Testis (tissue), 3 donors: Measurements from ENCODE around the gene WSB2. TPM values are rescaled to one million over a fixed set of nuclear protein-coding genes. Genes with fewer than 3 reads are reported as not detected.
"Not testable (repeated sequence)": the region's sequence is repeated elsewhere in the genome, so short reads cannot be mapped to it uniquely, and the experiment has no call there.

Experiments
- DNase-seq: peaks from one replicate; pipeline ENCODE4 v3.0.0-alpha.2; 2019
- H3K27ac ChIP-seq, 2 donors: fragments of 200-600 bp; sonication (generic); one replicate each; pipeline ENCODE4 v1.5.1; 2019
- H3K27me3 ChIP-seq: fragments of 200-600 bp; sonication (generic); one replicate; pipeline ENCODE4 v1.5.1; 2019
- H3K36me3 ChIP-seq: fragments of 200-600 bp; sonication (generic); one replicate; pipeline ENCODE4 v1.5.1; 2017; ENCODE audit warnings: low read depth; ENCODE audit errors: missing control alignments
- H3K4me1 ChIP-seq: fragments of 200-600 bp; sonication (generic); one replicate; pipeline ENCODE4 v1.5.1; 2019
- H3K4me3 ChIP-seq, 2 donors: fragments of 200-600 bp; sonication (generic); one replicate each; pipeline ENCODE4 v1.5.1; 2017 to 2019
- H3K9me3 ChIP-seq: fragments of 200-600 bp; sonication (generic); one replicate; pipeline ENCODE4 v1.5.1; 2017
- CTCF ChIP-seq, 3 experiments: fragments of 450-650 bp in 2 of 3; fragments of 200-600 bp in 1 of 3; sonication (generic) in 1 of 3; IDR thresholded peaks; one replicate each; pipeline ENCODE4 v1.5.1; 2016 to 2019; ENCODE audit warnings: antibody characterized with exemption in 3 of 3, mild to moderate bottlenecking in 2 of 3, moderate library complexity in 1 of 3
- POLR2A ChIP-seq: fragments of 450-650 bp; IDR thresholded peaks from one replicate; pipeline ENCODE4 v1.6.1; 2017; ENCODE audit warnings: antibody characterized with exemption, mild to moderate bottlenecking, moderate library complexity
- WGBS, 2 donors: methylation state at CpG; one replicate each; pipeline ENCODE4 v1.1.5; 2018; 5-methylcytosine and 5-hydroxymethylcytosine counted together
- intact Hi-C: fragments of 100-400 bp; cut with DNase I; formaldehyde crosslinking; loops from one replicate; pipeline ENCODE4 v1.15.1; 2023; ENCODE audit warnings: low total_unique reads
- polyA plus RNA-seq: library from polyadenylated mRNA; stranded (reverse); fragments of 350-450 nt; fragmentation: Illumina TruSeq; extraction: RNeasy Lipid Tissue Mini Kit (QIAGEN cat#74804); gene quantifications from one replicate; pipeline ENCODE4 v1.2.3, GENCODE V29; 2014; ENCODE audit warnings: low read depth, low replicate concordance; ENCODE audit not compliant: insufficient read depth
- total RNA-seq, 2 donors: library from RNA; depleted of rRNA; stranded (reverse); fragments of >200 nt; gene quantifications; one replicate each; pipeline ENCODE4 v1.2.3, GENCODE V29; 2016

The WSB2 gene
- total and polyA plus RNA-seq, 3 donors from 2014 or later, result 54.5 to 81.6 (median 59.4) TPM

GRCh38 chr12:118010903-118011302 is 50.1 kb downstream of the WSB2 start:
- DNase-seq, result no peak
- TF ChIP-seq POLR2A (no peak), CTCF (IDR thresholded peaks at IDR 0.05) (no peak)
- no peaks in the 10 kb centered on the region for H3K36me3 ChIP-seq
- no peaks in the 10 kb centered on the region for H3K9me3 ChIP-seq
- no peak overlapping the region for H3K27ac ChIP-seq
- 96 to 97% methylated on average over 3 of the region's 3 CpGs for WGBS, 2 donors
- no peak overlapping the region for H3K4me3 ChIP-seq
- H3K27me3 ChIP-seq, result no peaks in the 10 kb centered on the region
- intact Hi-C loops, result no loop called here
- H3K4me1 ChIP-seq, result no peaks in the 10 kb centered on the region

- WGBS, 2 donors, result 71 to 100% methylated on average over 2 of the region's 2 CpGs
- H3K9me3 ChIP-seq, H3K4me3 ChIP-seq, intact Hi-C loops, H3K4me1 ChIP-seq, DNase-seq, H3K27ac ChIP-seq, H3K36me3 ChIP-seq, H3K27me3 ChIP-seq: not testable (repeated sequence)
These were observed 61.2 kb downstream of the WSB2 start for GRCh38 chr12:117999806-118000205.

- H3K27ac ChIP-seq, result no peak overlapping the region
- no peaks in the 10 kb centered on the region for H3K36me3 ChIP-seq
- H3K4me3 ChIP-seq, result no peak overlapping the region
- H3K9me3 ChIP-seq, result no peaks in the 10 kb centered on the region
- 90 to 96% methylated on average over 2 of the region's 2 CpGs for WGBS, 2 donors
- no peaks in the 10 kb centered on the region for H3K27me3 ChIP-seq
- DNase-seq, result no peak
- no peaks in the 10 kb centered on the region for H3K4me1 ChIP-seq
- no peak for TF ChIP-seq POLR2A
- no peak for TF ChIP-seq CTCF (IDR thresholded peaks at IDR 0.05)
- intact Hi-C loops, result no loop called here
These were observed 62.3 kb downstream of the WSB2 start for GRCh38 chr12:117998719-117999118.

GRCh38 chr12:117994551-117995438 is 66.2 kb downstream of the WSB2 start:
- Histone ChIP-seq H3K9me3 (no peaks in the 10 kb centered on the region), H3K4me3 (no peak overlapping the region), H3K27ac (no peak overlapping the region), H3K27me3 (no peaks in the 10 kb centered on the region), H3K4me1 (no peaks in the 10 kb centered on the region), H3K36me3 (no peaks in the 10 kb centered on the region)
- intact Hi-C loops, result no loop called here
- WGBS, 2 donors, result 80 to 81% methylated on average over 3 of the region's 3 CpGs
- no peak for DNase-seq
- TF ChIP-seq CTCF (IDR thresholded peaks at IDR 0.05) (no peak), POLR2A (no peak)

GRCh38 chr12:117986705-117987469 is 74.1 kb downstream of the WSB2 start:
- TF ChIP-seq POLR2A, result no peak
- TF ChIP-seq CTCF (IDR thresholded peaks at IDR 0.05), result no peak
- no peak for DNase-seq
- Histone ChIP-seq H3K4me3 (no peak overlapping the region), H3K4me1 (no peaks in the 10 kb centered on the region), H3K27ac (no peak overlapping the region), H3K36me3 (no peaks in the 10 kb centered on the region), H3K27me3 (no peaks in the 10 kb centered on the region), H3K9me3 (no peaks in the 10 kb centered on the region)
- 78 to 88% methylated on average over 4 of the region's 4 CpGs for WGBS, 2 donors
- intact Hi-C loops, result no loop called here
